Brain pericyte (primary cell): ENCODE results near the gene DDX23.
A peak's percentile ranks its signal among the peaks of the same experiment; 100 is the strongest.

ENCODE experiments used
- DNase-seq: peaks from one replicate; pipeline ENCODE4 v3.0.0-alpha.2; 2012; ENCODE audit warnings: low read depth, low spot score

The DDX23 gene

DNA sequence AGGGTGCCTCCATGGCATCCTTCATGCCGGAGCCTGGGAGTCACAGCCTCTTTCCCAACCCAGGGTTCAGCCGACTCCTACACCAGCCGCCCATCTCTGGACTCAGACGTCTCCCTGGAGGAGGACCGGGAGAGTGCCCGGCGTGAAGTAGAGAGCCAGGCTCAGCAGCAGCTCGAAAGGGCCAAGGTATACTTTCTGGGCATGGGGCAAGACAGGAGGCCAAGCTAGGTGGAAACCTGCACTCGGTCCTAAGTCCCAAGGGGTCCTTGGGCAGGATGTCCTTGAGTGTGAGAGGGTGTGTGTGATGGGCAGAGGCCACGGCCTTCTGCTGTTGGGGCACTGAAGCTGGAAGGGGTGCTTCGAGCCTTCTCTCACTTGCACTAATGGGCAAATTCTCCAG is 28.7 kb downstream of the DDX23 start:
- no peak for DNase-seq

DNA sequence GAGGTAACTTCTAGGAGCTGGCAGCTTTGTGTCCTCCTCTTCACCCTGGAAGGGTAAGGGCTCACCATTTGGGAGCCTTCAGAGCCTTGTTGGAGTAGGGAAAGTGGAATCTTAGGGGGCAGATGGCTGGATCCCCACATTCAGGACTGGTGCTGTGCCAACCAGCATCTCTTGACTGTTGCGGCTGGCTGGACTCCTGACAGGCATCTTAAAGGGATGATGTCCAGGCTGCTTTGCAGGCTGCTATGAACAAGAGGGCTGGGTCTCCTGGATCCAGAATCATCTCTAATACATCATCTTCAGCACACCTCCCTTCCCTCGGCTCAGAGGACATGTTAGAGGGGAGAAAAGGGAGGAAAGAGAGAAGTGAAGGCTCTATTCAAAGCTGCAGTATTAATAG is 29.3 kb downstream of the DDX23 start:
- no peak for DNase-seq

DNA sequence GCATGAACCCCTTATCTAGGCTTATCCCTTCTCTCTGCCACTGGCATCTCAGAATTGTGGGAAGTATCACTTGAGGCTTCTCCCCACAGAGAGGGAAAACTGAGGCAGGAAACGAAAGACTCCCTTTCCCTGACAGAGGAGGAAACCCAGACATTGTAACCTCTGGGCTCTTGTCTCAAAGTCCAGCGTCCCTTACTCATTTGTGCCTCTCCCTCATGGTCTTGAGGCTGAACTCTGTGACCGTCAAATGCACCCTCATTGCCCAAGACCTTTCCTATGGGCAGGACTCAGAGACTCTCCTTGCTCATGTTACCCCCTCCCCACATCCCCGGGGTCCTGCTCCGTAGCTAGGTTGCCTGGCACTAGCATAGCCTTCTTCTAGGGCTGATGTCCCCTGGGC is 29.8 kb downstream of the DDX23 start:
- no peak for DNase-seq

DNA sequence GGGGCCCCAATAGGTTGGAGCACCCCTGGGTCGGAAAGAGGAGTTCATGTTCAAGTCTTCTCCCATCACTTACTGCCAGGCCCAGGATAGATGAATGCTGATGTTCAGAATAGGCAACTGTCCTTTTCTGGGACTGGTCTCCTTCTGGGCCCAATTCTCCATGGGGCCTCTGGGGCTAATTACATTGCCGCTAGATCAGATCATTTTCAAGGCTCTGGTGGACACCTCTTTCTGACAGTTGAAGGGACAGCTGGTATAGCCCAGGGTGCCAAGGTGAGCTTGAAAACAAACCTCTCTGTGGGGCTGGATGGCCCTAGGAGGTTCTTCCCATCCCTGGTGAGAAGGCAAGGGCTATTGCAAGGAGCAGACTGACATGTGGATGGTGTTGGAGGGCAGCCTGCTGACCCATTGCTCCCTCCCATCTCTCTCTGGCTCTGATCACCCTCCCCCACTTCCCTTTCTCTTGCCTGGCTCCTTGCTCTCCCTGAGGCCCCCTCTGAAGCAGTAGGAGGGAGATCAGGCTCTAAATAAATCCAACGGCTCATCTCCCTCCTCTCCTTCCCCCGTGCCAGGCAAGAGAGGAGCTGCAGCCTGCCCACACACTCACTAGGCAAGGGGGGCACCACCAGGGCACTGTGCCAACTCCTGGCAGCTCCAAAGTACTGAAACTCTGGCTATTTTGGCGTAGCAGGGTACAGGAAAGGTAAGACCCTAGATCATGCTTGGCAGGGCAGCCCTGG is 31.8 kb downstream of the DDX23 start:
- DNase-seq: no peak

DNA sequence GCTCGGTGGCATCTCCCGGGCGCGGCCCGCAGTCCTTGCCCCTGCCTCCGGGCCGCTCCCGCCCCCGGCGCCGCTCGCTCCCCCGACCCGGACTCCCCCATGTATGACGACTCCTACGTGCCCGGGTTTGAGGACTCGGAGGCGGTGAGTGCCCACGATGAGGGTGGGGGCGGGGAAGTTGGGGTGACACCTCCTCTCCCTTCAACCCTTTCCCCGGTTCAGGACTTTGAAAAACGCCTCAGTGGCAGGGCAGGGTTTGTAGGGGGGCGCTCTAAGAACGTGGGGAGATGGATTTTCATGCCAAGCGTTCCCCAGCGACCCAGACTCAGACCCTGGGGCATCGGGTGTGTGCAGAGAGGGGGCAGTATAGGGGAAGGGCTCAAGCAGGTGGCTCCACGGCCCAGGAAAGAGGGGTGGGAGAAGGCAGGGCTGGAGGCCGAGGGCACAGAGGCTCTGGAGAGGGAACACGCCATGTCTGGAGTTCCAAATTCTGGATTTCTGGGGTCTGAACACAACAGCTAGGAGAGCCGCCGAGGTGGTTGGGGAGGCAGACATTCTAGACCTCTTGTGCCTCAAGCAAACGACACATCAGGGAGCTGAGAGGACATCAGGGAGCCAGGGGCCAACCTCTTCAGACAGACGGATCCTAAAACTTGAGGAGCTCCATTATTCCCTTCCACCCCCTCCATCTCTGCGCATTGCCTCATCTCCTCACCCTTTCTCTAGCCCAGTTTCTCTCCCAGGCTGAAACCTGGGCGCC is 33.0 kb downstream of the DDX23 start:
- DNase-seq: no peak

DNA sequence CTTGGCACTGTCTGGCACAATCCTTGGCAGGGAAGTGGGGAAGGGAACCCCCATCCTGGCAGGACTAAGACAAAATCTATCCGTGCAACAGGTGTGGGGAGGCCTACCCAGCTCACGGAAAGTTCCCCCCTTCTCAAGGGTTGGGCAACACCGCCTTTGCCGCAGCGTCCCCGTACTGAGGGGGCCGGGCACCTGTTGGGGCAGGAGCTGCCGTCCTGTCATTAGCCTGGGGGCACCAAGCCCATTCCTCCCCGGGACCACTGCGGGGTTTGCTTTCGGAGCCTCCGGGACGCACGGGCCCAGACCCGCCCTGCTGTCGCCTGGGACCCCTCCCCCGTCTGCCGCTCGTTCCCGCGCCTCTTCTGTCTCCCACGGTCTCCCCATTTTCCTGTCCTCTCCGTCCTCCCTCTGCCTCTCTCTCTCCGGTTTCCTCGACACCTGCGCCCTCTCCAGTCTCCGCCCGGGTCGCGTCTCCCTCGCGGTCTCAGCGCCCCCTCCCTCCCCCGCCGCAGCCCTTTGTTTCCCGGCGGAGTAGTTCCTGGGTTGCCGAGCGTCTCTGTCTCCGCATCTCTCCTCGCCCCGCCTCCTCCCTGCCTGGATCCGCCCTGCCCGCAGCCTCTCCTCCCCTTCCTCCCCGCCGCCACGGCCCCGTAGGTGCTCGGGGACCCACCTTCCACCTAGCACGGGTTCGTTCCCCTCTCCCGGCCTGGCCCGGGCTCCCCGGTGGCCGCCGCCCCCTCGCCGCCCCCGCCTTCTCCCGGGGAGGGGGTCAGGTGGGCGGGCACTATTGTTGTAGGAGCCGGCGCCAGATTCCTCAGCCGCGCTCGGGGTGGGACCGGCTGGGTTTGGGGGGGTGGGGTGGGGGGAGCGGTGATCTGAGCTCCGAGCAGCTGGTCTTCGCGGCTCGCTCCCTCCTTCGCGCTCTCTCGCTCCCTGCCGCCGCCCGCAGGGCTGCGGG is 33.8 kb downstream of the DDX23 start, which contains the start of gene CACNB3:
CACNB3 (plus strand) TSS at position 624 of the 958 bp plus-strand sequence. CDS start 434 bp downstream, outside the sequence.
- DNase-seq: no peak

DNA sequence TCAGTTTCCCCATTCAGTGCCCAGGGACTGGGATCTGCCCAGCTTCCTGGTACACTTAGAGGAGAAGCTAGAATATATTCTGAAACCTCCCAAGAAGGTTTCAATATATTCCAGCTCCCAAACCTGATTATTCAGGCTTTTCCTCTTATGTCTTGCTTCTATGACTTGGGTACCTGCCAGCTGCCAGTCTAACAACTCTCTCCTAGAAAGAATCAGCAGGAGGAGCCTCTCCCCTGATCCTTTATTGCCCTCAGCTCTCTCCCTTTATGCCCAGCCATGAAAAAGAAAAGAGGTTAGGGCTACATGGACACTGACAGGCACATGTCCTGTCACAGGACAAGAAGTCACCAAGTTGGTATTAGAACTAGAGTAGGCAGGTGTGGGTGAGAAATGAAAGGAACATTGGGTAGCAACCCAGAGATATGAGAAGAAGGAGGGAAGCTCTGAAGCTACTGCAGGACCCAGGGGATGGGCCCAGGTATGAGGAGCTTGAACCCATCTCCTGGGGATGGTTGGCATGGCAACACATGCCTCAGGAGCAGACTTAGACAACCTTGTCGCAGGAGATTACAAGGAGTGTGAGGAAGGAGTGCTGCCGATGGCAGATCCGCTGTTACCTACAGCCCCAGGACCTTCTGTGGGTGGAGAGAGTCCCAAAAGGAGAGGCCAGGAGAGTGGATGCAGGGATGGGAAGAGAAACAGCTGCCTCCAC is 35.7 kb downstream of the DDX23 start:
- DNase-seq: no peak

DNA sequence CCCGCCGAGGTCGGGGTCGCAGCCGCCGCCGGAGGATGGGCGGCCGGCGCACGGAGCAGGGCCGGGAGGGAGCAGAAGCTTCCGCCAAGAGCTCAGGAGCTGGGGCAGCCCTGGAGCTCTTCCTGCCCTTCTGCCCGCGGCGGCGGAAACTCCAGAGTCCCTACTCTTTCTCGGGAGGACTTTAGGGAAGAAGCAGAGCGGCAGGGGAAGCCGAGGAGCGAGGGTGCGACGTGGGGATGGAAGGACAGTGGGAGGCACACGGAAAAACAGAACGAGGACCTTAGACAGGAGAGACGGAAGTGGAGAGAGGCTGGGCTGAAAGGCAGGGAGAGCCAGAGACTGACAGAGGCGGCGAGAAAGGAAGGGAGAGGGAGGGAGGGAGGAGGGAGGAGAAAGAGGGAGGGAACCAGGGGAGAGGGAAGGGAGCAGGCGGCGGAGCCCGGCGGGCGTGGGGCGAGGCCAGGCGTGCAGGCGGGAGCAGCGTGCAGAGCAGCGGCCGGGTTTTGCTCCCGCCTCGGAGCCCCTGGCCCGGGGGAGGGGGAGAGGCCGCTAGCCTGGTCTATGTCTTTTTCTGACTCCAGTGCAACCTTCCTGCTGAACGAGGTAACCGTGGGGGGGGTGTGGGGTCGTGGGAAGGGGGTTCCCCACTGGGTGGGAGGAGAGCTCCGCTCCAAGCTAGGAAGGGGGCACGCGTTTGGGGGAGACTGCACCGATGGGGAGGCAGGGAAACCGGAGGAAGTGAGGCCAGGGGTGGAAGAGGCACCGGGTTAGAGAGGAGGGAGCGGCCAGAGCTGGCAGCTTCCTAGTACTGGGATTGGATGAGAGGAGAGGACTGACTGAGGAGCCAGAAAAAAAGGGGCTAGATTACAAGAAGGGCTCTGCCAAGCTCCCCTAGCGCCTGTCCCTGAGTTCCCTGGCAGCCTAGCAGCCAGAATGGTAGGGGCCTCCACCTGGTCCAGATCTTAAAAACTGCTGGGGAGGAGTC is 36.5 kb downstream of the DDX23 start:
- DNase-seq: peak; percentile 63

DNA sequence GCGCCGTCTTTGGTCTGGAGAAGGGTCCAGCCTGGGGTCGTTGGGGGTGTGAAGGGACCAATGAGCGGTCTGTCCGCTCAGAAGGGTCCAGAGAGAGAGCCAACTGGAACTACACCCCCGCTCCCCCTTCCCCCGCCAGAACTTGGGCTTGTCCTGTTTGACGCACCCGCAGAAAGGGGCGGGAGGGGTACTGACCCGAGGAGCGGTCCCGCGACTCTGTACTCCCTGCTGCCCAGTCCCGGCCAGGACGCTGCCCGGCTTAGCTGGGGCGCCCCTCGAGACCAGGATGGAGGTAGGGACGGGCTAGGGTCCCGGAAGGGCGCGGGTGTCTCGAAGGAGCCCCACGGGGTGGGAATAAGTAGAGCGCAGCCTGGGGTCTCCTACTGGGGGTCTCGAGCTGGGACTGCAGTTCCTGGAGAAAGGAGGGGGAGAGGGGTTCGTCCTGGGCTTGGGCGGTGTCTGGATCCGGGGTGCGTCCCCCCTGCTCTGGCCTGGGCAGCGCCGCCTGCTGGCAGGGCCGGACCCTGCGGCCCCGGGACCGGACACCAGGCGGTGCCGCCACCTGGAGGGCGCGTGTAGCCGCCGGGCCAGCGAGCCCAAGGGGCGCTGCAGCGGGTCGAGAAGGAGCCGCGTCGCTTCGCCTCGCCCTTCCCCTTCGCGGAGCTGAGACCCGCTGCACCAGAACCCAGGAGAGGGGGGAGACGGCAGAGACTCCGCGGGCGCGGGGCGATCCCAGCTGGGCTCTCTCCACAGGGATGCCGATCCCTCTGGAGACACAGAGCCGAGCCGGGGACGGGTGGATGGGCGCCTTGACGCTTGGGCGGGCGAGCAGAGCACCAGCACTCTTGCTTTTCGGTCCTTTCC is 37.5 kb downstream of the DDX23 start:
- no peak for DNase-seq

DNA sequence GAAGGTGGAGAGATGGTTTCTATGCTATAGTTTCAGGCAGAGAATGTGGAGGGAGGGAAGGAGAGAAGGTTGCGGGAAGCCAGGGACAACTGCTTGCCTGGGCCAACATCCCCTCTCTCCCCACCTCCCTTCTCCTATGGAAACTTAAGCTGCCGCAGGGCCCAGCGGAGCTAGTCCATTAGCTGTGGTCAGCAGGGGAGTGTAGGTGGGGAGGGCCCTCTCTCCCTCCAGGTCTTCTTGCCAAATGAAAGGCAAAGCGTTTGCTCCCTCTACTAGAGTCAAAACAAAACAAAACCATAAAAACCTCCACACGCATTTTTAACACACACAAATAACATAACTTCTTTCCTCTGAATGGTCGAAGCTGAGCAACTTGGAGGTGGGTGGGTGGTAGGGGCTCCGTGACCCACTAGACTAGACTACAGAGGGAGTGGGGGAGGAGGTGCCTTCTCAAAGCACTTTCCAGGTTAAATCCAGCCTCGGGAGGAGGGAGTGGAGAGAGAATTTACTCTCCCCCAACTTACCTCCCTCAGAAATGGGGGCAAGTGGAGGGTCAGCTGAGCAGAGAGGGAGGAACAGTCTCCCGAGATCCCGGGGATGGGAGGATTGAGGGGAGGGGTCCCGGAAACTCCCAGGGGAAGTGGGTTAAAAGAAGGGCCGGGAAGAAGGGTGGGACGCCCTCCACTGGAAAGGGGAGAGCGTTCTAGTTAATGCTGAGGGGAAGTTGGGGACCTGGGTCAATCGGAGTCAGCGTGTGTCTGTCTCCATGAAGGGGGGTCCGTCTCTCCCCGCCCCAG is 38.3 kb downstream of the DDX23 start:
- DNase-seq: no peak

DNA sequence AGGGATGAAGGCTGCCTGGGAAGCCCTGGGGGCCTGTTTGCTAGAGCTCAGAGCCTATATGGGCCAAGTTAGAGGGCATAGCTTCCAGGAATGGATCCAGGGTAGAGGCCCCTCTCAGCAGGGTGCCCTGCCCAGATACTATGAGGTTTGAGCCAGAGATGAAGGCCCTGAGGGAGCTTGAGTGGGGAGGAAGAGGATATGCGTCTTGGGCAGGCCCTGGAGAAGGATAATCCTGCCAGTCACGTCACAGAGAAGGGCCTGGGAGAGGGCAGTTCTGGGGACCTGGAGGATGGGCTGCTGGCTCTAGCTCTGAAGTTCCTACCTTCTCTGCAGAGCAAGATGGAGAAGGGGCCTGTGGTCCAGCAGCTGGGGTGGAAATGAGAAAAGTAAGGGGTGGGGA is 39.6 kb downstream of the DDX23 start:
- DNase-seq: no peak

DNA sequence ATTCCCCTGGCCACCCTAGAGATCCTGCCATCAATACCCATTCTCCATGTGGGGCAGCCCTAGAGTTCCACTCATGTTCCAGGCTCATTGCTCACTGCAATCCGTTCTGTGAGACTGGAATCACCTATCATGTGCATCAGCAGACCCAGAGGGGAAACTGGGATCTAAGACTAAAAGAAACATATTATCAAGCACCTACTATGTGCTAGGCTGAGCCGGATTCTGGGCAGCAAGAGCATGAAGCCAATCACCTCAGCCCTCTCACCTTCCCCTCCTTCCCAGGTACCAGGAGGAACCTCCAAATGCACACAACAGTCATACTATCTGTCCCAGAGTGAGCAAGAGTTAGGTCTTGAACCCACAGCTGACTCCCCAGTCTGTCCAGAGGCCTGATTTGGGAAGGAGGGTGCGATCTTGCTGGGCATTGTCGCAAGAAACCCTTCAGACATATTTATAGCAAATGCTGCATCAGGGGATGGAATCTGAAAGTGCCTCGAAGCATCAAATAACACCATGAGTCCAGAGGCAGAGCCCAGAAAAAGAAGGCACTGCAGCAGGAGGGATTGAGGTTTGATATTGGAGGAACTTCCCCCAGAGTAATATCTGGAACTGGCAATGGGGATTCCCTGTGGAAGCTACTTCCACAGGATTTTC is 40.4 kb downstream of the DDX23 start:
- no peak for DNase-seq

DNA sequence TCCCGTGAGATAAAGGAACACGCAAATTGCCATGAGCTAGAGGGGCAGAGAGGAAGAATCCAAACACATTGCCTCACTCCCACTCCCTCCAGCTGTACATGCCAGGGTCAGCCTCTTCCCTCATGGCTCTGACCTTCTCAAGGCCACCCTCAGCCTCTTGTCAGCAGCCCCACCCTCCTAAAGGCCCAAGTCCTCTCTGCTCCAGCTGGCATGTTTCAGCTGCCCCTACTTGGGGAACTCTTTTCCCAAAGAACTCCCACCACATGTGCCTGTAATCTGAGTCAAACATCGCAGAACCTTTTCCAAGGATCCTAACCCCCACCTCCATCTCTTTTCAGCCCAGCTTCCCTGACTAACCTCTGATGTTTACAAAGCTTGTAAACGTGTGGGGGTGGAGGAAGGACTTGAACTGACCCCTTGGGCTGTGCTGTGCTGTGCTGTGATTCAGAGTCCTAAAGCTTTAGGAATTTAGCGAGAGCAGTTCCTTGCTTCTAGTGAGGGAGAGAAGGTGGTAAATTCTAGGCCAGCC is 41.0 kb downstream of the DDX23 start:
- DNase-seq: no peak

DNA sequence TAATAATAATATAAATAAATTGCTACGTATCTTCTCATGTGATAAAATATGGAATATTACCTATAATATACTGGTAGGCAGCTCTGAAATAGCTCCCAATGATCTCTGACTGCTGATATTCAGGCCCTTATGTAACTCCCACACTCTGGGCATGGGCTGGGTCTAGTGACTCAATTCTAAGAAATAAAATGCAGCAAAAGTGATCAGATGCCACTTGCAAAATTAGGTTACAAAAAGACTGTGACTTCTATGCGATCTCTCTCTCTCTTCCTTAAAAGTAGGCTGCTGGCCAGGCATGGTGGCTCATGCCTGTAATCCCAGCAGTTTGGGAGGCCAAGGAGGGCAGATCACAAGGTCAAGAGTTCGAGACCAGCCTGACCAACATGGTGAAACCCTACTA is 44.0 kb downstream of the DDX23 start:
- DNase-seq: no peak

DNA sequence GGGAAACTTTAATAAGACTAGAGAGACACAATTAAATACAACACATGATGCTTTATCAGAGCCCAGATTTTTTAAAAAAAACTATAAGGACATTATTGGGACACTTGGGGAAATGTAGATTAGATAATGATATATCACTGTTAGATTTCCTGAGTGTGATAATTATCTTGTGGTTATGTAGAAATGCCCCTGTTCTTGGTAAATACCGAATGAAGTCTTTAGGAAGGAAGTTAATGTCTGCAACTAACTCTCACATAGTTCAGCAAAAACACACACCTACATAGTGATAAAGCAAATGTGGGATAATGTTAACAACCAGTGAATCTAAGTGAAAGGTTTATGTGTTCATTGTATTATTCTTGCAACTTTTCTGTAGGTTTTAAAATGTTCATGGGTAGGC is 48.3 kb downstream of the DDX23 start:
- no peak for DNase-seq

DNA sequence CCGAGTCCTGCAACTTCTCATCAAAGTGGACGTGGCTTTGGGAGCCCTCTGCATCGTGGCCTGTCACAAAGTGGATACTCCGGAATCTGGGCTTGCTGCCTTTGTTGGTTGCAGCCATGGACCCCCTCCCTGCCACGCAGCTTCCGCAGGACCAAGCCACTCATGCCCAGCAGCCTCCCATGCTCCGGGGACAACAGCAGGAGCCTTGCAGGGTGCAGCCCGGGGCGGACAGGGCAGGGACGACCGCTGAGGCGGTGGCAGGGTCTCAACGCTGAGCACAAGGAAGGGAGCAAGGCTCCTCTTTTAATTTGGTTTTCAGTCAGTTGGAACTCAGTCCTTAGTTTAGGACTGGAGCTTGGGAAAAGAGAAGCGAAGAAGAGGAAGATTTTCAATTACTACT is 51.0 kb downstream of the DDX23 start:
- DNase-seq: no peak

DNA sequence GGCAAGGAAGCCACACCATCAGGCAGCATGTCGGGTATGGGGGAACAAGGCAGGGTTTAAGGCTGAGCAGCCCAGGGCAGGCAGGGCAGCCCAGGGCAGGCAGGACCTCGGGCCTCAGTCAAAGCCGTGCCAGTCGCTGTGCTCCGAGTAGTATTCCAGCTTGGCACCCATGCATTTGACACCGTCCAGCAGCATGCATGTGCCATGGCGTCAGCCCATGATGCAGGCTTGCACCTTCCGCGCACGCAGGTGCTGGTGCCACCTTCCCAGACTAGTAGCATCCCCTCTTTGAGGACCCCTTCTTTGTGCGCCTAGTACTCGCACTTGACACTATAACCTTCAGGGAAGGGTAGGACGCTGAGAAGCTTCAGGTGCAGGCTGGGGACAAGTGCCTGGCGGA is 51.5 kb downstream of the DDX23 start:
- DNase-seq: no peak

DNA sequence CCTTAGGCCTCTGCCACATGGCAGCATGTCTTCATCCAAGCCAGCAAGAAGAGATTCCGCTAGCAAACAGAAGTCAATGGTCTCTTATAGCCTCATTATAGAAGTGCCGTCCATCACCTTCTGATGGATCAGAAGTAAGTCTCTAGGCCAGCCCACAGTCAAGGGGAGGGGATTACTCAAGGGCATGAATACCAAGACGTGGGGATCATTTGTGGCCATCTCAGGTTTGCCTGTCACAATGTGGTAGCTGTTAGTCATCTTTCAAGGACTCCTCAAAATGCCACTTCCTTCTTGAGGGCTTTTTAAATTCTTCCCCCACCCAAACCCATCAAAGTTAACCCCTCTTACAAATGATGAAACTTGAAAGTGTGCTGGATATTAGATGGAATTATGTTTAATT is 55.0 kb downstream of the DDX23 start:
- DNase-seq: no peak
